HepG2 (cell line): ENCODE data around the gene SLC6A12. TPM values are rescaled to one million over a fixed set of nuclear protein-coding genes. Genes with fewer than 3 reads are reported as not detected.

Experiments used
- ARID2 ChIP-seq: sonication (generic); formaldehyde crosslinking; IDR thresholded peaks from 2 replicates; pipeline ENCODE4 v1.8.1; 2022; ENCODE audit warnings: mild to moderate bottlenecking, missing genetic modification reagents, borderline replicate concordance
- ATAD3A ChIP-seq: sonication (generic); formaldehyde crosslinking; IDR thresholded peaks from 2 replicates; pipeline ENCODE4 v1.4.0; 2020; ENCODE audit warnings: missing genetic modification reagents
- HHEX ChIP-seq: IDR thresholded peaks from 2 replicates; pipeline ENCODE4 v1.6.1; 2016; ENCODE audit warnings: control low read depth
- HMG20B ChIP-seq: conservative IDR thresholded peaks from 2 replicates; pipeline ENCODE4 v1.6.1; 2016; ENCODE audit warnings: missing genetic modification reagents, missing compliant biosample characterization
- KAT7 ChIP-seq: IDR thresholded peaks from 2 replicates; pipeline ENCODE4 v1.6.1; 2018; ENCODE audit warnings: borderline replicate concordance, missing compliant biosample characterization
- MBNL3 ChIP-seq: fragments of 250-450 bp; sonication (Bioruptor Pico); conservative IDR thresholded peaks from 2 replicates; pipeline ENCODE4 v1.8.0; 2022; ENCODE audit warnings: mild to moderate bottlenecking, inconsistent platforms
- MIXL1 ChIP-seq: IDR thresholded peaks from 2 replicates; pipeline ENCODE4 v1.6.1; 2016
- NR2C2 ChIP-seq: sonication (generic); formaldehyde crosslinking; IDR thresholded peaks from 2 replicates; pipeline ENCODE4 v1.4.0; 2020; ENCODE audit warnings: missing genetic modification reagents, mild to moderate bottlenecking, moderate library complexity, borderline replicate concordance
- PLRG1 ChIP-seq: fragments of 450-650 bp; conservative IDR thresholded peaks from 2 replicates; pipeline ENCODE4 v1.6.1; 2016
- POLR2G ChIP-seq: fragments of 200-400 bp; formaldehyde crosslinking; IDR thresholded peaks from 2 replicates; pipeline ENCODE4 v1.6.1; 2018; ENCODE audit warnings: mild to moderate bottlenecking, low read depth, low read length, moderate library complexity
- SP1 ChIP-seq, 2 experiments: fragments of 450-650 bp in 1 of 2; sonication (generic) in 1 of 2; formaldehyde crosslinking in 1 of 2; IDR thresholded peaks; 2 replicates each; pipeline versions ENCODE4 v1.4.0 to v1.6.1; 2016 to 2020; ENCODE audit warnings: missing genetic modification reagents in 1 of 2
- THAP11 ChIP-seq: IDR thresholded peaks from 2 replicates; pipeline ENCODE4 v1.6.1; 2016; ENCODE audit warnings: missing biosample characterization, missing genetic modification reagents
- ZFY ChIP-seq: sonication (generic); formaldehyde crosslinking; IDR thresholded peaks from 2 replicates; pipeline ENCODE4 v1.4.0; 2020; ENCODE audit warnings: missing genetic modification reagents
- ZKSCAN8 ChIP-seq: IDR thresholded peaks from 2 replicates; pipeline ENCODE4 v1.6.1; 2016; ENCODE audit warnings: borderline replicate concordance, missing genetic modification reagents, missing compliant biosample characterization
- ZNF143 ChIP-seq: sonication (generic); formaldehyde crosslinking; IDR thresholded peaks from 2 replicates; pipeline ENCODE4 v1.4.0; 2020; ENCODE audit warnings: missing genetic modification reagents
- ZNF33B ChIP-seq: sonication (generic); formaldehyde crosslinking; IDR thresholded peaks from 2 replicates; pipeline ENCODE4 v1.5.1; 2020; ENCODE audit warnings: mild to moderate bottlenecking, missing genetic modification reagents
- ZNF747 ChIP-seq: sonication (generic); formaldehyde crosslinking; IDR thresholded peaks from 2 replicates; pipeline ENCODE4 v1.8.1; 2023; ENCODE audit warnings: missing genetic modification reagents, mild to moderate bottlenecking, borderline replicate concordance
- ZNF839 ChIP-seq: sonication (generic); formaldehyde crosslinking; IDR thresholded peaks from 2 replicates; pipeline ENCODE4 v1.4.0; 2020; ENCODE audit warnings: missing genetic modification reagents, mild to moderate bottlenecking, borderline replicate concordance
- polyA plus RNA-seq, 8 experiments: library from polyadenylated mRNA; depleted of rRNA in 3 of 8; stranded (reverse) in 7 of 8; unstranded in 1 of 8; fragments of >200 nt; fragmentation: Illumina TruSeq in 4 of 8; extraction: Trizol in 4 of 8; gene quantifications; 2 replicates each; pipeline versions ENCODE4 v1.2.1 to v1.2.3, GENCODE V29; 2011 to 2016; ENCODE audit warnings: low read depth in 4 of 8, missing spikeins in 1 of 8, mixed read lengths in 1 of 8; ENCODE audit not compliant: insufficient read depth in 1 of 8
- total RNA-seq, 5 experiments: library from RNA; depleted of rRNA; stranded (reverse); fragments of >200 nt; fragmentation: Illumina TruSeq; extraction: Trizol; gene quantifications; 2 replicates each; pipeline ENCODE4 v1.2.3, GENCODE V29; 2016; ENCODE audit warnings: low read depth in 1 of 5
- TF ChIP-seq, protein P1 (sequence below): sonication (generic); formaldehyde crosslinking; IDR thresholded peaks from 2 replicates; pipeline ENCODE4 v1.4.0; 2020; ENCODE audit warnings: missing genetic modification reagents, low read depth, mild to moderate bottlenecking, borderline replicate concordance
- TF ChIP-seq, protein P2 (sequence below): fragments of 450-650 bp; IDR thresholded peaks from 2 replicates; pipeline ENCODE4 v1.6.1; 2017; ENCODE audit warnings: mild to moderate bottlenecking
- TF ChIP-seq, protein P3 (sequence below): sonication (generic); formaldehyde crosslinking; IDR thresholded peaks from 2 replicates; pipeline ENCODE4 v1.5.0; 2020; ENCODE audit warnings: missing genetic modification reagents, mild to moderate bottlenecking, borderline replicate concordance
- TF ChIP-seq, protein P4 (sequence below): sonication (generic); formaldehyde crosslinking; IDR thresholded peaks from 2 replicates; pipeline ENCODE4; 2020; ENCODE audit warnings: missing genetic modification reagents, mild to moderate bottlenecking, borderline replicate concordance

The SLC6A12 gene
- total and polyA plus RNA-seq, 2 of the 13 experiments (the other 11 are each of a cell fraction or from before 2014, with no cell fraction given), result 3.7 to 18.8 TPM

DNA sequence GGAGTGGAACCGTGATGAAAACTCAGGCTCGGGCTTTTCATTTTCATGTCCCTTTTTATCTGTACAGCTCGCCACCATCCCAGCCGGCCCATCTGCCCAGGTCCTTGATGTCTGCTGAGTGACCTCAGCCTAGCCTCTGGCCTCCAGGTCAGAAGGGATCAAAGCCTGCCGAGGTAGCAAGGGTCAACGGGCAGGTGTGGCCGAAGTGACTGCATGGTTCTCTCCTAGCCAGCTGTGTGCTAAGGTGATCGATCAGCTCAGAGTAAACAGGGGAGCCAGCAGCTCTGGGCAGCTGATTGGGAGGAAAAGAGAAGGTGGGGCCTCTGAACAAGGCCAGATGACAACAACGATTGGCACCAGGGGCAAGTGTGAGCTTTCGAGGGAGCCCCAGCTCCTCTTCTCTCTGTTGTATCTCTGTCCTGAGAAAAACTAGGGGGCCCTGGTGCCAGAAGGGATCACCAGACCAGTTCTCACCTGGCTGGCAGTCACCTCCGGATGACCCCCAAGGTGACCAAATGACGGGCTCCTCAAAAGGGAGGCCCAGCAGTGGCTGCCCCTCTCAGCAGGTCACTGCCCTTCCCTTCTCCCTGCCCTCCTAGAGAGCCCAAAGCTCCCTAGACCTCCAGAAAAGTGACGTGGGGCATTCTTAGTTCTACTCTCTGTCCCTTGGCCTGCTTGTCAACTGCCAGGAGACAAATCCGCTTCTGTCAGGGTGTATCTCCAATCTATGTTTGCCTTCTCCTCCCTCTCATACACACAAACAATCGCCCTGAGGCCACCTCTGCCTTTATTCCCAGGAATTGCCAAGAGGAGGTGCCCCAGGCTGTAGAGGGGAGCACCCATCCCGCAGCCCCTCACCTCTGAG is 3.4 kb downstream of the SLC6A12 start (continued):
- TF ChIP-seq, protein P1, sequence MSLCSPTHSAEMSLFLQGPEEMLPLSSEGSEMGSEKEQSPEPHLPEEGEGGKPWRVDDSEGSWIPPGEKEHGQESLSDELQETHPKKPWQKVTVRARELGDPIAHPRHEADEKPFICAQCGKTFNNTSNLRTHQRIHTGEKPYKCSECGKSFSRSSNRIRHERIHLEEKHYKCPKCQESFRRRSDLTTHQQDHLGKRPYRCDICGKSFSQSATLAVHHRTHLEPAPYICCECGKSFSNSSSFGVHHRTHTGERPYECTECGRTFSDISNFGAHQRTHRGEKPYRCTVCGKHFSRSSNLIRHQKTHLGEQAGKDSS, result peak; percentile 97; the same call in 1 of the 2 replicates
- TF ChIP-seq MIXL1 (CRISPR knock-in tag) (peak; percentile 87), ZNF33B (CRISPR knock-in tag) (no peak), ZNF747 (peak; percentile 73; the same call in 1 of the 2 replicates), ZKSCAN8 (CRISPR knock-in tag) (peak; percentile 90), SP1 (IDR thresholded peaks at IDR 0.05) (no peak), SP1 (CRISPR knock-in tag; IDR thresholded peaks at IDR 0.05) (peak; percentile 66), MBNL3 (no peak), ZFY (peak; percentile 33; the same call in 1 of the 2 replicates), ATAD3A (CRISPR knock-in tag) (no peak), ZNF143 (CRISPR knock-in tag) (no peak), PLRG1 (no peak), HMG20B (peak; percentile 100), NR2C2 (CRISPR knock-in tag) (peak; percentile 96), ARID2 (CRISPR knock-in tag) (0 out of 2 replicates have a peak, but pooled peaks have one; percentile 43), POLR2G (no peak), ZNF839 (CRISPR knock-in tag) (no peak), HHEX (CRISPR knock-in tag) (peak; percentile 100), THAP11 (peak; percentile 85), KAT7 (CRISPR knock-in tag) (peak; percentile 75; the same call in 1 of the 2 replicates)
- TF ChIP-seq, protein P2, sequence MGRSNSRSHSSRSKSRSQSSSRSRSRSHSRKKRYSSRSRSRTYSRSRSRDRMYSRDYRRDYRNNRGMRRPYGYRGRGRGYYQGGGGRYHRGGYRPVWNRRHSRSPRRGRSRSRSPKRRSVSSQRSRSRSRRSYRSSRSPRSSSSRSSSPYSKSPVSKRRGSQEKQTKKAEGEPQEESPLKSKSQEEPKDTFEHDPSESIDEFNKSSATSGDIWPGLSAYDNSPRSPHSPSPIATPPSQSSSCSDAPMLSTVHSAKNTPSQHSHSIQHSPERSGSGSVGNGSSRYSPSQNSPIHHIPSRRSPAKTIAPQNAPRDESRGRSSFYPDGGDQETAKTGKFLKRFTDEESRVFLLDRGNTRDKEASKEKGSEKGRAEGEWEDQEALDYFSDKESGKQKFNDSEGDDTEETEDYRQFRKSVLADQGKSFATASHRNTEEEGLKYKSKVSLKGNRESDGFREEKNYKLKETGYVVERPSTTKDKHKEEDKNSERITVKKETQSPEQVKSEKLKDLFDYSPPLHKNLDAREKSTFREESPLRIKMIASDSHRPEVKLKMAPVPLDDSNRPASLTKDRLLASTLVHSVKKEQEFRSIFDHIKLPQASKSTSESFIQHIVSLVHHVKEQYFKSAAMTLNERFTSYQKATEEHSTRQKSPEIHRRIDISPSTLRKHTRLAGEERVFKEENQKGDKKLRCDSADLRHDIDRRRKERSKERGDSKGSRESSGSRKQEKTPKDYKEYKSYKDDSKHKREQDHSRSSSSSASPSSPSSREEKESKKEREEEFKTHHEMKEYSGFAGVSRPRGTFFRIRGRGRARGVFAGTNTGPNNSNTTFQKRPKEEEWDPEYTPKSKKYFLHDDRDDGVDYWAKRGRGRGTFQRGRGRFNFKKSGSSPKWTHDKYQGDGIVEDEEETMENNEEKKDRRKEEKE, result no peak
- TF ChIP-seq, protein P3, sequence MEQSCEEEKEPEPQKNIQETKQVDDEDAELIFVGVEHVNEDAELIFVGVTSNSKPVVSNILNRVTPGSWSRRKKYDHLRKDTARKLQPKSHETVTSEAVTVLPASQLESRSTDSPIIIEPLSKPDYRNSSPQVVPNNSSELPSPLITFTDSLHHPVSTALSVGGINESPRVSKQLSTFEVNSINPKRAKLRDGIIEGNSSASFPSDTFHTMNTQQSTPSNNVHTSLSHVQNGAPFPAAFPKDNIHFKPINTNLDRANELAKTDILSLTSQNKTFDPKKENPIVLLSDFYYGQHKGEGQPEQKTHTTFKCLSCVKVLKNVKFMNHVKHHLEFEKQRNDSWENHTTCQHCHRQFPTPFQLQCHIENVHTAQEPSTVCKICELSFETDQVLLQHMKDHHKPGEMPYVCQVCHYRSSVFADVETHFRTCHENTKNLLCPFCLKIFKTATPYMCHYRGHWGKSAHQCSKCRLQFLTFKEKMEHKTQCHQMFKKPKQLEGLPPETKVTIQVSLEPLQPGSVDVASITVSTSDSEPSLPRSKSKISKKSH (CRISPR knock-in tag), result peak; percentile 94
- TF ChIP-seq, protein P4, sequence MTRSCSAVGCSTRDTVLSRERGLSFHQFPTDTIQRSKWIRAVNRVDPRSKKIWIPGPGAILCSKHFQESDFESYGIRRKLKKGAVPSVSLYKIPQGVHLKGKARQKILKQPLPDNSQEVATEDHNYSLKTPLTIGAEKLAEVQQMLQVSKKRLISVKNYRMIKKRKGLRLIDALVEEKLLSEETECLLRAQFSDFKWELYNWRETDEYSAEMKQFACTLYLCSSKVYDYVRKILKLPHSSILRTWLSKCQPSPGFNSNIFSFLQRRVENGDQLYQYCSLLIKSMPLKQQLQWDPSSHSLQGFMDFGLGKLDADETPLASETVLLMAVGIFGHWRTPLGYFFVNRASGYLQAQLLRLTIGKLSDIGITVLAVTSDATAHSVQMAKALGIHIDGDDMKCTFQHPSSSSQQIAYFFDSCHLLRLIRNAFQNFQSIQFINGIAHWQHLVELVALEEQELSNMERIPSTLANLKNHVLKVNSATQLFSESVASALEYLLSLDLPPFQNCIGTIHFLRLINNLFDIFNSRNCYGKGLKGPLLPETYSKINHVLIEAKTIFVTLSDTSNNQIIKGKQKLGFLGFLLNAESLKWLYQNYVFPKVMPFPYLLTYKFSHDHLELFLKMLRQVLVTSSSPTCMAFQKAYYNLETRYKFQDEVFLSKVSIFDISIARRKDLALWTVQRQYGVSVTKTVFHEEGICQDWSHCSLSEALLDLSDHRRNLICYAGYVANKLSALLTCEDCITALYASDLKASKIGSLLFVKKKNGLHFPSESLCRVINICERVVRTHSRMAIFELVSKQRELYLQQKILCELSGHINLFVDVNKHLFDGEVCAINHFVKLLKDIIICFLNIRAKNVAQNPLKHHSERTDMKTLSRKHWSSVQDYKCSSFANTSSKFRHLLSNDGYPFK (CRISPR knock-in tag), result peak; percentile 50; the same call in 1 of the 2 replicates
